ENCODE results near the gene WFIKKN2. TPM values are rescaled to one million over a fixed set of nuclear protein-coding genes. Genes with fewer than 3 reads are reported as not detected.

The WFIKKN2 gene
- total RNA-seq, 2 experiments from 2014 or later, result not detected

DNA sequence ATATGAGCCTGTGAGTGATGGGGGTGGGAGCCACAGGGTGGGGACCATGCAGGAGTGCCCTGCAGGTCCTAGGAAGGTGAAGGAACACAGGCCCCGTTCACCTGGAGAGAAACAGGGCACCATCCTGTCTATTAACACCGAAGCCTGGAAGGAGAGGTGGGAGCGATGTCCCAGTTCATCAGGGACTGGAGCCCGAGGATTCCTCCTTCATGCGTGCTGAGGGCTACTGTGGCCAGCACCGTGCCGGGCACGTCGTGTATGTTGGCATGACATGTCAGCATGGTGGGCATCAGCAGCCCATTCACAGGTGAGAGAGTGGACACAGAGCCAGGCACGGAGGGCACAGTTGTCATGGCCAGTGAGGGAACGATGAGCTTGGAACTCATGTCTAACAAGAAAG is 1.4 kb downstream of the WFIKKN2 start:
- Histone ChIP-seq H4K20me1 (ENCODE audit: insufficient read depth, low read length) (no peaks in the 10 kb centered on the region), H2AFZ (ENCODE audit: low read length) (no peak overlapping the region), H3K79me2 (ENCODE audit: insufficient read depth, low read depth, low read length) (no peaks in the 10 kb centered on the region), H3K27ac (ENCODE audit: low read depth, low read length, poor library complexity, severe bottlenecking) (no peak overlapping the region), H3K9me3 (ENCODE audit: low read length) (no peaks in the 10 kb centered on the region), H3K4me3 (ENCODE audit: low read depth, low read length, poor library complexity, severe bottlenecking) (no peak overlapping the region), H3K36me3 (ENCODE audit: insufficient read depth, low read length) (no peaks in the 10 kb centered on the region), H3K9me2 (ENCODE audit: insufficient read depth, low read length) (no peaks in the 10 kb centered on the region), H3K4me2 (ENCODE audit: low read length) (no peak overlapping the region), H3K4me1 (ENCODE audit: insufficient read depth, low read length, poor library complexity, severe bottlenecking) (no peaks in the 10 kb centered on the region)
- no peak for TF ChIP-seq EZH2phosphoT487 (IDR thresholded peaks at IDR 0.05; ENCODE audit: borderline replicate concordance, low read depth, low read length)
- TF ChIP-seq, protein P1, sequence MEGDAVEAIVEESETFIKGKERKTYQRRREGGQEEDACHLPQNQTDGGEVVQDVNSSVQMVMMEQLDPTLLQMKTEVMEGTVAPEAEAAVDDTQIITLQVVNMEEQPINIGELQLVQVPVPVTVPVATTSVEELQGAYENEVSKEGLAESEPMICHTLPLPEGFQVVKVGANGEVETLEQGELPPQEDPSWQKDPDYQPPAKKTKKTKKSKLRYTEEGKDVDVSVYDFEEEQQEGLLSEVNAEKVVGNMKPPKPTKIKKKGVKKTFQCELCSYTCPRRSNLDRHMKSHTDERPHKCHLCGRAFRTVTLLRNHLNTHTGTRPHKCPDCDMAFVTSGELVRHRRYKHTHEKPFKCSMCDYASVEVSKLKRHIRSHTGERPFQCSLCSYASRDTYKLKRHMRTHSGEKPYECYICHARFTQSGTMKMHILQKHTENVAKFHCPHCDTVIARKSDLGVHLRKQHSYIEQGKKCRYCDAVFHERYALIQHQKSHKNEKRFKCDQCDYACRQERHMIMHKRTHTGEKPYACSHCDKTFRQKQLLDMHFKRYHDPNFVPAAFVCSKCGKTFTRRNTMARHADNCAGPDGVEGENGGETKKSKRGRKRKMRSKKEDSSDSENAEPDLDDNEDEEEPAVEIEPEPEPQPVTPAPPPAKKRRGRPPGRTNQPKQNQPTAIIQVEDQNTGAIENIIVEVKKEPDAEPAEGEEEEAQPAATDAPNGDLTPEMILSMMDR (conservative IDR thresholded peaks at IDR 0.05; ENCODE audit: low read length), result no peak
- no peak for DNase-seq (ENCODE audit: low spot score)
- ChIA-PET CTCF (ENCODE audit: unreplicated experiment) (interaction anchor here (0.6 kb wide), 1 partner anchor 325 kb away, joined by 3 read pairs; no protein-coding TSS in a partner anchor), POLR2A (interaction anchor here (0.6 kb wide), 1 partner anchor 237 kb away, joined by 3 read pairs; no protein-coding TSS in a partner anchor)
- no TSS peak for BruUV-seq (replicated peaks)
- intact Hi-C loops (cut with micrococcal nuclease; ENCODE audit: unreplicated experiment), result no loop called here

DNA sequence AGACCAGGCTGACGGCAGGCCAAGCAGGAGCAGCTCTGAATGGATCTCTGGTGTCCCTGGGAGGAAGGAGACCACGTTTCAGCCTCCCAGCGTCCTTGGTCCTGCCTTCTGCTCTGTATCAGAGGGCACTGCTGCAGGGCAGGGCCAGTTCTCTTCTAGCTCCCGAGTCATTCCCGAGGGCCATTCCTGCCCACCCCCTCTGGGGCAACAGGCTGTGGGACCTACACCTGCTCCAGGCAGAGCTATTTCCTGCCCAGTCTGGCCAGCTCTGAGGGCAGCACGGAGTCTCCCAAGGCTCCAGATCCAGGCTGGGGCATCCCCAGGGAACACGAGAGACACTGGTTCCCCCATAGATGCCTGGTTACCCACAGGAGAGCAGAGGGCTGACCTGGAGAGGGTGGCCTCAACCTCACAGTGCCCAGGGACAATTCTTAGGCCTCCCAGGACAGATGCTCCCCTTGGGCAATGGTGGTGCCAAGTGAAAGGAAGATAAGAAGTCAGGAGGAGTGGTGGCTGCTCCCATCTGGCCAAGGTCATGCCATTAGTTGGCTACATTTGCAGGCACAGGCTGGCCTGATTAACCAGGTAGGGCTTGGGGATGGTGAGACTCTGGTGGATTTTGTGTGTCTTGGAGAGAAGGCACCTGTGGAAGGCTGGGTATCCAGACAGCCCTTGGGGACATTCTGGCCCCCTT is 2.0 kb downstream of the WFIKKN2 start:
- ChIA-PET CTCF (ENCODE audit: unreplicated experiment) (interaction anchor here (0.6 kb wide), 1 partner anchor 326 kb away, joined by 3 read pairs; no protein-coding TSS in a partner anchor), POLR2A (interaction anchor here (0.6 kb wide), 1 partner anchor 236 kb away, joined by 3 read pairs; no protein-coding TSS in a partner anchor)
- no TSS peak for BruUV-seq (replicated peaks)
- H3K9me2 ChIP-seq (ENCODE audit: insufficient read depth, low read length), result no peaks in the 10 kb centered on the region
- H2AFZ ChIP-seq (ENCODE audit: low read length), result no peak overlapping the region
- no peaks in the 10 kb centered on the region for H3K79me2 ChIP-seq (ENCODE audit: insufficient read depth, low read depth, low read length)
- no peak overlapping the region for H3K27ac ChIP-seq (ENCODE audit: low read depth, low read length, poor library complexity, severe bottlenecking)
- H3K4me1 ChIP-seq (ENCODE audit: insufficient read depth, low read length, poor library complexity, severe bottlenecking), result no peaks in the 10 kb centered on the region
- DNase-seq (ENCODE audit: low spot score), result no peak
- intact Hi-C loops (cut with micrococcal nuclease; ENCODE audit: unreplicated experiment), result no loop called here
- no peak overlapping the region for H3K4me2 ChIP-seq (ENCODE audit: low read length)
- H3K36me3 ChIP-seq (ENCODE audit: insufficient read depth, low read length), result no peaks in the 10 kb centered on the region
- H3K4me3 ChIP-seq (ENCODE audit: low read depth, low read length, poor library complexity, severe bottlenecking), result no peak overlapping the region
- TF ChIP-seq, protein P1 (conservative IDR thresholded peaks at IDR 0.05; ENCODE audit: low read length), result no peak
- no peak for TF ChIP-seq EZH2phosphoT487 (IDR thresholded peaks at IDR 0.05; ENCODE audit: borderline replicate concordance, low read depth, low read length)
- H4K20me1 ChIP-seq (ENCODE audit: insufficient read depth, low read length), result no peaks in the 10 kb centered on the region
- no peaks in the 10 kb centered on the region for H3K9me3 ChIP-seq (ENCODE audit: low read length)

All from OCI-LY7 (cell line).